ENCODE measurements around the gene SPIRE1.

DNA sequence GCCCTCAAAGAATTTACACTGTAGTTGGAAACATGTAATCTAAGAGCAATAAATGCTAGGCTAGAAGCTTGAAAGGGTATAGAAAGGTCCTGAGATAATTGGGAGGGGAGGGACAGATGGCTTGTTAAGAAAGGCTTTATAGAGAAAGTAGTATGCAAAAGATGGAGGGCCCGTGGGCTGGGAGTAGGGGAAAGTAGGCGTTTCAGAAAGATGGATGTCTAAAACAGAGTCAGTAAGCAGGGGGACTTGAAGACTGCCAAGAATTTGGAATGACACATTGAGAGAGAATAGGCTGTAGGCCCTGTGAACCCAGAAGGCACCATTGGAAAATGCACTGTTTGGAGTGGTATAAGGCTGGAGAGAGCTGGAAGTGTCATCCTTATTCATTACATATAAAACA, 45.8 kb upstream of the SPIRE1 start:
- TF ChIP-seq POLR2A (IDR thresholded peaks at IDR 0.05): no peak
- TF ChIP-seq, protein P1, sequence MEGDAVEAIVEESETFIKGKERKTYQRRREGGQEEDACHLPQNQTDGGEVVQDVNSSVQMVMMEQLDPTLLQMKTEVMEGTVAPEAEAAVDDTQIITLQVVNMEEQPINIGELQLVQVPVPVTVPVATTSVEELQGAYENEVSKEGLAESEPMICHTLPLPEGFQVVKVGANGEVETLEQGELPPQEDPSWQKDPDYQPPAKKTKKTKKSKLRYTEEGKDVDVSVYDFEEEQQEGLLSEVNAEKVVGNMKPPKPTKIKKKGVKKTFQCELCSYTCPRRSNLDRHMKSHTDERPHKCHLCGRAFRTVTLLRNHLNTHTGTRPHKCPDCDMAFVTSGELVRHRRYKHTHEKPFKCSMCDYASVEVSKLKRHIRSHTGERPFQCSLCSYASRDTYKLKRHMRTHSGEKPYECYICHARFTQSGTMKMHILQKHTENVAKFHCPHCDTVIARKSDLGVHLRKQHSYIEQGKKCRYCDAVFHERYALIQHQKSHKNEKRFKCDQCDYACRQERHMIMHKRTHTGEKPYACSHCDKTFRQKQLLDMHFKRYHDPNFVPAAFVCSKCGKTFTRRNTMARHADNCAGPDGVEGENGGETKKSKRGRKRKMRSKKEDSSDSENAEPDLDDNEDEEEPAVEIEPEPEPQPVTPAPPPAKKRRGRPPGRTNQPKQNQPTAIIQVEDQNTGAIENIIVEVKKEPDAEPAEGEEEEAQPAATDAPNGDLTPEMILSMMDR (IDR thresholded peaks at IDR 0.05): no peak

Measured in ovary (tissue), 3 donors.